ENCODE data around the gene SLC7A5. TPM values are rescaled to one million over a fixed set of nuclear protein-coding genes. Genes with fewer than 3 reads are reported as not detected.

Gene SLC7A5
- total and polyA plus RNA-seq, 2 of the 4 experiments (the other 2 are of a cell fraction), result 11.3 to 101 TPM

GRCh38 chr16:87823181-87823929 lies 46.0 kb downstream of the SLC7A5 start:
- Histone ChIP-seq H4K8ac (ENCODE audit: low read depth in 2 of 2, low read length in 2 of 2) (no peak overlapping the region), H2AK5ac (ENCODE audit: low read depth, low read length) (no peak overlapping the region), H3K4me3 (ENCODE audit: insufficient read depth, low read depth, low read length) (no peak overlapping the region), H3K9ac (ENCODE audit: low read depth, low read length) (no peak overlapping the region), H2BK120ac (ENCODE audit: low read depth, low read length) (no peak overlapping the region), H3K14ac (replicated peaks; ENCODE audit: low read depth, low read length) (no peak overlapping the region), H3K18ac (ENCODE audit: low read depth, low read length) (no peak overlapping the region), H3K56ac (ENCODE audit: extremely low read depth, insufficient read depth, low read length) (no peak overlapping the region), H3K4me2 (ENCODE audit: low read depth, low read length) (no peak overlapping the region), H3K23ac (ENCODE audit: low read depth, low read length) (no peak overlapping the region), H3K27me3 (ENCODE audit: control insufficient read depth, insufficient read depth, low read length) (peaks cover 5% of the 10 kb centered on the region), H3K36me3 (ENCODE audit: control insufficient read depth, insufficient read depth, low read length) (no peaks in the 10 kb centered on the region), H4K5ac (ENCODE audit: low read depth, low read length) (no peak overlapping the region), H4K20me1 (ENCODE audit: insufficient read depth, low read length) (no peaks in the 10 kb centered on the region), H2BK20ac (ENCODE audit: low read depth, low read length) (no peak overlapping the region), H2AK9ac (replicated peaks; ENCODE audit: low read depth, low read length, poor library complexity) (no peak overlapping the region), H3K9me3 (ENCODE audit: control insufficient read depth, insufficient read depth, low read length) (peaks cover 7% of the 10 kb centered on the region), H3K4ac (ENCODE audit: low read depth, low read length) (no peak overlapping the region), H2BK5ac (ENCODE audit: low read depth, low read length, poor library complexity, severe bottlenecking) (no peak overlapping the region), H2AFZ (replicated peaks; ENCODE audit: low read length, poor library complexity) (no peak overlapping the region), H4K91ac (ENCODE audit: insufficient read depth, low read depth, low read length) (no peak overlapping the region), H3K79me1 (ENCODE audit: low read depth in 1 of 2, low read length in 2 of 2) (no peaks in the 10 kb centered on the region), H3K4me1 (ENCODE audit: control insufficient read depth, insufficient read depth, low read length) (no peaks in the 10 kb centered on the region), H2BK15ac (ENCODE audit: low read depth, low read length) (no peak overlapping the region), H3K9me1 (ENCODE audit: insufficient read depth, low read length) (no peaks in the 10 kb centered on the region), H3K27ac (ENCODE audit: insufficient read depth, low read length) (no peak overlapping the region)
- WGBS, 2 experiments (ENCODE audit: extremely low coverage in 2 of 2, insufficient read length in 1 of 2), result 71% methylated on average over 1 of the region's 24 CpGs; no CpG with 5 or more reads in 1 of the 2 experiments
- ChIA-PET CTCF (no interaction called here), POLR2A (ENCODE audit: unreplicated experiment) (no interaction called here)
- intact Hi-C loops (cut with micrococcal nuclease), result no loop called here
- DNase-seq (no peak), ATAC-seq (ENCODE audit: low read depth) (no peak)
- BruUV-seq (replicated peaks), result no TSS peak
- TF ChIP-seq MAZ (IDR thresholded peaks at IDR 0.05; ENCODE audit: borderline replicate concordance, low read depth, low read length) (no peak), CEBPB (IDR thresholded peaks at IDR 0.05; ENCODE audit: low read depth, low read length) (no peak), RFX5 (IDR thresholded peaks at IDR 0.05; ENCODE audit: low read depth, low read length) (no peak), POLR2A (IDR thresholded peaks at IDR 0.05; ENCODE audit: low read depth, low read length) (no peak), CHD1 (IDR thresholded peaks at IDR 0.05; ENCODE audit: low read depth, low read length) (no peak), FOS (IDR thresholded peaks at IDR 0.05; ENCODE audit: low read depth, low read length) (no peak), ELK1 (IDR thresholded peaks at IDR 0.05; ENCODE audit: borderline replicate concordance, low read depth, low read length) (no peak), RAD21 (IDR thresholded peaks at IDR 0.05; ENCODE audit: low read length) (no peak), RCOR1 (IDR thresholded peaks at IDR 0.05; ENCODE audit: insufficient replicate concordance, low read length) (no peak), SMC3 (IDR thresholded peaks at IDR 0.05; ENCODE audit: low read depth, low read length) (no peak), NFE2L2 (IDR thresholded peaks at IDR 0.05; ENCODE audit: low read depth, low read length) (no peak), BHLHE40 (IDR thresholded peaks at IDR 0.05; ENCODE audit: low read depth, low read length) (no peak), MXI1 (IDR thresholded peaks at IDR 0.05; ENCODE audit: borderline replicate concordance, low read depth, low read length) (no peak), MAFK (IDR thresholded peaks at IDR 0.05; ENCODE audit: low read depth, low read length) (no peak)
- TF ChIP-seq, protein P1, sequence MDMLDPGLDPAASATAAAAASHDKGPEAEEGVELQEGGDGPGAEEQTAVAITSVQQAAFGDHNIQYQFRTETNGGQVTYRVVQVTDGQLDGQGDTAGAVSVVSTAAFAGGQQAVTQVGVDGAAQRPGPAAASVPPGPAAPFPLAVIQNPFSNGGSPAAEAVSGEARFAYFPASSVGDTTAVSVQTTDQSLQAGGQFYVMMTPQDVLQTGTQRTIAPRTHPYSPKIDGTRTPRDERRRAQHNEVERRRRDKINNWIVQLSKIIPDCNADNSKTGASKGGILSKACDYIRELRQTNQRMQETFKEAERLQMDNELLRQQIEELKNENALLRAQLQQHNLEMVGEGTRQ (IDR thresholded peaks at IDR 0.05; ENCODE audit: low read depth, low read length), result no peak
- TF ChIP-seq, protein P2, sequence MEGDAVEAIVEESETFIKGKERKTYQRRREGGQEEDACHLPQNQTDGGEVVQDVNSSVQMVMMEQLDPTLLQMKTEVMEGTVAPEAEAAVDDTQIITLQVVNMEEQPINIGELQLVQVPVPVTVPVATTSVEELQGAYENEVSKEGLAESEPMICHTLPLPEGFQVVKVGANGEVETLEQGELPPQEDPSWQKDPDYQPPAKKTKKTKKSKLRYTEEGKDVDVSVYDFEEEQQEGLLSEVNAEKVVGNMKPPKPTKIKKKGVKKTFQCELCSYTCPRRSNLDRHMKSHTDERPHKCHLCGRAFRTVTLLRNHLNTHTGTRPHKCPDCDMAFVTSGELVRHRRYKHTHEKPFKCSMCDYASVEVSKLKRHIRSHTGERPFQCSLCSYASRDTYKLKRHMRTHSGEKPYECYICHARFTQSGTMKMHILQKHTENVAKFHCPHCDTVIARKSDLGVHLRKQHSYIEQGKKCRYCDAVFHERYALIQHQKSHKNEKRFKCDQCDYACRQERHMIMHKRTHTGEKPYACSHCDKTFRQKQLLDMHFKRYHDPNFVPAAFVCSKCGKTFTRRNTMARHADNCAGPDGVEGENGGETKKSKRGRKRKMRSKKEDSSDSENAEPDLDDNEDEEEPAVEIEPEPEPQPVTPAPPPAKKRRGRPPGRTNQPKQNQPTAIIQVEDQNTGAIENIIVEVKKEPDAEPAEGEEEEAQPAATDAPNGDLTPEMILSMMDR (conservative IDR thresholded peaks at IDR 0.05; ENCODE audit: low read depth, low read length), result no peak
- dilution Hi-C loops (cut with HindIII; ENCODE audit: low sequenced_read_pairs, unreplicated experiment), result no loop called here
- in situ Hi-C loops (cut with MboI; ENCODE audit: low sequenced_read_pairs), result no loop called here
